ENCODE data around the gene OR1E2.
"Not testable (repeated sequence)": the region's sequence is repeated elsewhere in the genome, so short reads cannot be mapped to it uniquely, and the experiment has no call there.

Gene OR1E2

GRCh38 chr17:3398310-3398709 lies 35.3 kb downstream of the OR1E2 start, which contains the start of gene OR1E1:
Gene OR1E1 (minus strand): TSS chr17:3398410. CDS start chr17:3398410, 0 bp downstream.
- no peak for DNase-seq (ENCODE audit: low read depth in 2 of 2, low spot score in 1 of 2)

GRCh38 chr17:3397801-3398200 lies 35.8 kb downstream of the OR1E2 start:
- not testable (repeated sequence) for DNase-seq (ENCODE audit: low read depth in 2 of 2, low spot score in 1 of 2)

GRCh38 chr17:3389791-3390190 lies 43.9 kb downstream of the OR1E2 start:
- no peak for DNase-seq (ENCODE audit: low read depth in 2 of 2, low spot score in 1 of 2)

- DNase-seq (ENCODE audit: low read depth in 2 of 2, low spot score in 1 of 2), result no peak
These were observed 47.5 kb downstream of the OR1E2 start, which contains the start of gene OR3A2 for GRCh38 chr17:3385869-3386816. Gene OR3A2 (minus strand): TSS chr17:3386308.
